SU-DHL-6 (cell line): Measurements from ENCODE around the gene INO80B.

Source experiments
- H2AFZ ChIP-seq: fragments of 200-600 bp; sonication (generic); 2 replicates; pipeline ENCODE4 v1.6.1; 2014; ENCODE audit warnings: low read depth, mild to moderate bottlenecking, moderate library complexity, mixed read lengths, antibody characterized with exemption, low read length; ENCODE audit not compliant: severe bottlenecking
- H3F3A ChIP-seq: fragments of 200-600 bp; shearing (Covaris generic); 2 replicates; pipeline ENCODE4 v1.6.0; 2016; ENCODE audit warnings: antibody characterized with exemption, mild to moderate bottlenecking; ENCODE audit not compliant: insufficient read depth
- H3K27ac ChIP-seq: fragments of 200-600 bp; sonication (generic); 2 replicates; pipeline ENCODE4 v1.5.1; 2016; ENCODE audit warnings: low read depth, mild to moderate bottlenecking, low read length, moderate library complexity, mixed read lengths
- H3K27me3 ChIP-seq: fragments of 200-600 bp; sonication (generic), shearing (Covaris generic); 2 replicates; pipeline ENCODE4 v1.6.0; 2014; ENCODE audit warnings: mild to moderate bottlenecking, low read length
- H3K36me3 ChIP-seq: fragments of 200-600 bp; sonication (generic); 2 replicates; pipeline ENCODE4 v1.6.1; 2014; ENCODE audit warnings: mild to moderate bottlenecking, low read length, mixed read lengths
- H3K4me2 ChIP-seq: fragments of 300-600, 200-600 bp; shearing (Covaris generic), sonication (generic); 2 replicates; pipeline ENCODE4 v1.6.0; 2014; ENCODE audit warnings: low read length, low read depth, mild to moderate bottlenecking; ENCODE audit not compliant: poor library complexity, severe bottlenecking
- H3K4me3 ChIP-seq: fragments of 200-600 bp; sonication (generic); 2 replicates; pipeline ENCODE4 v1.5.1; 2014; ENCODE audit warnings: antibody characterized with exemption, low read length, mild to moderate bottlenecking, mixed read lengths; ENCODE audit not compliant: insufficient read depth, poor library complexity, severe bottlenecking
- H3K79me2 ChIP-seq: fragments of 200-600 bp; sonication (generic); 2 replicates; pipeline ENCODE4 v1.6.1; 2014; ENCODE audit warnings: mild to moderate bottlenecking, low read length, moderate library complexity; ENCODE audit not compliant: insufficient read depth
- H3K9ac ChIP-seq: fragments of 200-600 bp; sonication (generic); 2 replicates; pipeline ENCODE4 v1.7.0; 2014; ENCODE audit warnings: mild to moderate bottlenecking, low read length
- H3K9me2 ChIP-seq: fragments of 200-600 bp; sonication (generic); replicated peaks from 2 replicates; pipeline ENCODE4 v1.6.1; 2014; ENCODE audit warnings: low read length; ENCODE audit not compliant: insufficient read depth
- H3K9me3 ChIP-seq: fragments of 200-600 bp; sonication (generic); 2 replicates; pipeline ENCODE4 v1.6.1; 2014; ENCODE audit warnings: low read length, mixed read lengths; ENCODE audit not compliant: insufficient read depth
- H4K20me1 ChIP-seq: fragments of 200-600 bp; sonication (generic); 2 replicates; pipeline ENCODE4 v1.6.1; 2014; ENCODE audit warnings: low read depth, mild to moderate bottlenecking, antibody characterized with exemption, low read length, moderate library complexity, mixed read lengths
- CTCF ChIP-seq: fragments of 200-600 bp; sonication (generic); IDR thresholded peaks from one replicate; pipeline ENCODE4 v1.5.1; 2017; ENCODE audit warnings: antibody characterized with exemption, mild to moderate bottlenecking, low read length, moderate library complexity; ENCODE audit not compliant: insufficient read depth, poor library complexity, severe bottlenecking
- EZH2phosphoT487 ChIP-seq: fragments of 200-600 bp; sonication (generic), shearing (Covaris generic); conservative IDR thresholded peaks from 2 replicates; pipeline ENCODE4 v1.6.1; 2018; ENCODE audit warnings: mild to moderate bottlenecking, antibody characterized with exemption, low read length, moderate library complexity, mixed read lengths

Gene INO80B

GRCh38 chr2:74503506-74504475 lies 48.9 kb downstream of the INO80B start:
- H4K20me1 ChIP-seq = no peaks in the 10 kb centered on the region
- no peak overlapping the region for H3K4me3 ChIP-seq
- no peaks in the 10 kb centered on the region for H3K9me2 ChIP-seq
- no peak overlapping the region for H2AFZ ChIP-seq
- TF ChIP-seq CTCF (no peak), EZH2phosphoT487 (no peak)
- H3K27me3 ChIP-seq = no peaks in the 10 kb centered on the region
- no peaks in the 10 kb centered on the region for H3K9me3 ChIP-seq
- H3K4me2 ChIP-seq = peak overlapping the region; percentile 47
- H3K9ac ChIP-seq = peak overlapping the region; percentile 42
- H3K27ac ChIP-seq = no peak overlapping the region
- no peaks in the 10 kb centered on the region for H3K36me3 ChIP-seq
- H3F3A ChIP-seq = no peaks in the 10 kb centered on the region
- 0 out of 2 replicates have a peak, but pooled peaks cover 3% of the 10 kb centered on the region for H3K79me2 ChIP-seq

- Histone ChIP-seq H3K4me3 (no peak overlapping the region), H3F3A (peaks cover 4% of the 10 kb centered on the region; the same call in 1 of the 2 replicates), H3K79me2 (0 out of 2 replicates have a peak, but pooled peaks cover 3% of the 10 kb centered on the region), H3K9ac (no peak overlapping the region), H3K27ac (no peak overlapping the region), H3K4me2 (no peak overlapping the region), H3K36me3 (no peaks in the 10 kb centered on the region), H4K20me1 (no peaks in the 10 kb centered on the region), H2AFZ (no peak overlapping the region), H3K9me3 (no peaks in the 10 kb centered on the region), H3K27me3 (no peaks in the 10 kb centered on the region), H3K9me2 (no peaks in the 10 kb centered on the region)
- TF ChIP-seq CTCF (no peak), EZH2phosphoT487 (no peak)
Measured at GRCh38 chr2:74504591-74504990, 49.7 kb downstream of the INO80B start.

- 0 out of 2 replicates have a peak, but pooled peaks cover 3% of the 10 kb centered on the region for H3K79me2 ChIP-seq
- TF ChIP-seq CTCF (no peak), EZH2phosphoT487 (no peak)
- no peak overlapping the region for H3K4me2 ChIP-seq
- no peaks in the 10 kb centered on the region for H3K9me3 ChIP-seq
- H2AFZ ChIP-seq = no peak overlapping the region
- H3K36me3 ChIP-seq = no peaks in the 10 kb centered on the region
- H4K20me1 ChIP-seq = no peaks in the 10 kb centered on the region
- H3K4me3 ChIP-seq = no peak overlapping the region
- H3F3A ChIP-seq = peaks cover 4% of the 10 kb centered on the region; the same call in 1 of the 2 replicates
- no peak overlapping the region for H3K9ac ChIP-seq
- no peaks in the 10 kb centered on the region for H3K9me2 ChIP-seq
- no peaks in the 10 kb centered on the region for H3K27me3 ChIP-seq
- H3K27ac ChIP-seq = no peak overlapping the region
Measured at GRCh38 chr2:74505448-74506246, 50.8 kb downstream of the INO80B start.
